Coronary artery (tissue), 2 donors: Measurements from ENCODE around the gene SPATS2.

ENCODE experiments used
- DNase-seq: peaks from one replicate; pipeline ENCODE4 v3.0.0-alpha.2; 2017; ENCODE audit warnings: low spot score
- H3K27ac ChIP-seq, 2 donors: fragments of 200-600 bp; sonication (generic); one replicate each; pipeline ENCODE4 v1.5.1; 2016 to 2019
- H3K4me3 ChIP-seq: fragments of 200-600 bp; sonication (generic); 2 replicates; pipeline ENCODE4 v1.5.1; 2016; ENCODE audit warnings: mild to moderate bottlenecking, moderate library complexity
- TF ChIP-seq, protein P1 (sequence below): fragments of 200-600 bp; sonication (generic); IDR thresholded peaks from one replicate; pipeline ENCODE4 v1.5.1; 2019; ENCODE audit warnings: antibody characterized with exemption

SPATS2 gene

DNA sequence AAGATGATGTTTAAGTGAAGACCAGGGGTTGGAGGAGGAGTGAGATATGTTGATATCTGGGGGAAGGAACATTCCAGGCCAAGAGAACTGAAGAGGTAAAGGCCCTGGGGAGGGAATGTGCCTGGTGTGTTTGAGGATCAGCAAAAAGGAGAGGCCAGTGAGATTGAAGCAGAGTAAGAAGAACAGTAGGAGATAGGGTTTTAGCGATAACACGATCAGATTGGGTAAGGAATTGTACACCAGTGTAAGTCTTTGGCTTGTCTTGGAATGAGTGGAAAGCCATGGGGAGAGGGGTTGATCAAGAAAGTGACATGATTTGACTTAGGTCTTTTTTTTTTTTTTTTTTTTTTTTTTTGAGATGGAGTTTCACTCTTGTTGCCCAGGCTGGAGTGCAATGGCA is 39.4 kb upstream of the SPATS2 start:
- TF ChIP-seq, protein P1, sequence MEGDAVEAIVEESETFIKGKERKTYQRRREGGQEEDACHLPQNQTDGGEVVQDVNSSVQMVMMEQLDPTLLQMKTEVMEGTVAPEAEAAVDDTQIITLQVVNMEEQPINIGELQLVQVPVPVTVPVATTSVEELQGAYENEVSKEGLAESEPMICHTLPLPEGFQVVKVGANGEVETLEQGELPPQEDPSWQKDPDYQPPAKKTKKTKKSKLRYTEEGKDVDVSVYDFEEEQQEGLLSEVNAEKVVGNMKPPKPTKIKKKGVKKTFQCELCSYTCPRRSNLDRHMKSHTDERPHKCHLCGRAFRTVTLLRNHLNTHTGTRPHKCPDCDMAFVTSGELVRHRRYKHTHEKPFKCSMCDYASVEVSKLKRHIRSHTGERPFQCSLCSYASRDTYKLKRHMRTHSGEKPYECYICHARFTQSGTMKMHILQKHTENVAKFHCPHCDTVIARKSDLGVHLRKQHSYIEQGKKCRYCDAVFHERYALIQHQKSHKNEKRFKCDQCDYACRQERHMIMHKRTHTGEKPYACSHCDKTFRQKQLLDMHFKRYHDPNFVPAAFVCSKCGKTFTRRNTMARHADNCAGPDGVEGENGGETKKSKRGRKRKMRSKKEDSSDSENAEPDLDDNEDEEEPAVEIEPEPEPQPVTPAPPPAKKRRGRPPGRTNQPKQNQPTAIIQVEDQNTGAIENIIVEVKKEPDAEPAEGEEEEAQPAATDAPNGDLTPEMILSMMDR: no peak
- Histone ChIP-seq H3K4me3 (no peak overlapping the region), H3K27ac (no peak overlapping the region)
- no peak for DNase-seq

DNA sequence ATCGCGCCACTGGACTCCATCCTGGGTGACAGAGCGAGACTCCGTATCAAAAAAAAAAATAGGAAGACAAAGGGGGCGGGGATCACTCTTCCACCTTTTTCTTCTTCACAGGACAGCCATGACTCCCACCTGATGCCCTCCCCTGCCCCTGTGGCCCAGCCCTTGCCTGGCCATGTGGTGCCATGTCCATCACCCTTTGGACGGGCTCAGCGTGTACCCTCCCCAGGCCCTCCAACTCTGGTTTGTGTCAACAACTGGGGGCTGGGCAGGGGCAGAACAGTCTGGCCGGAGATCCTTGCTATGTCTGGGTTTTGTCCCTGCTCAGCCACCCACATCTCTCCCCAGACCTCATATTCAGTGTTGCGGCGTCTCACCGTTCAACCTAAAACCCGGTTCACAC is 38.4 kb upstream of the SPATS2 start:
- Histone ChIP-seq H3K4me3 (no peak overlapping the region), H3K27ac (no peak overlapping the region)
- no peak for DNase-seq
- TF ChIP-seq, protein P1: no peak

DNA sequence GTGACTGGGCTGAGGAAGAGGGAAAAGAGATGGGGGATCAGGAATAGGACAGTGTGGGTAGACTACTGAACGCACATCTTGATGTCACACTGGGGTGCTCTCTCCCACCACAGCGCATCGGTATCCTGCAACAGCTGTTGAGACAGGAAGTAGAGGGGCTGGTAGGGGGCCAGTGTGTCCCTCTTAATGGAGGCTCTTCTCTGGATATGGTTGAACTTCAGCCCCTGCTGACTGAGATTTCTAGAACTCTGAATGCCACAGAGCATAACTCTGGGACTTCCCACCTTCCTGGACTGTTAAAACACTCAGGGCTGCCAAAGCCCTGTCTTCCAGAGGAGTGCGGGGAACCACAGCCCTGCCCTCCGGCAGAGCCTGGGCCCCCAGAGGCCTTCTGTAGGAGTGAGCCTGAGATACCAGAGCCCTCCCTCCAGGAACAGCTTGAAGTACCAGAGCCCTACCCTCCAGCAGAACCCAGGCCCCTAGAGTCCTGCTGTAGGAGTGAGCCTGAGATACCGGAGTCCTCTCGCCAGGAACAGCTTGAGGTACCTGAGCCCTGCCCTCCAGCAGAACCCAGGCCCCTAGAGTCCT is 37.1 kb upstream of the SPATS2 start:
- H3K4me3 ChIP-seq: no peak overlapping the region
- TF ChIP-seq, protein P1: no peak
- no peak overlapping the region for H3K27ac ChIP-seq
- no peak for DNase-seq

DNA sequence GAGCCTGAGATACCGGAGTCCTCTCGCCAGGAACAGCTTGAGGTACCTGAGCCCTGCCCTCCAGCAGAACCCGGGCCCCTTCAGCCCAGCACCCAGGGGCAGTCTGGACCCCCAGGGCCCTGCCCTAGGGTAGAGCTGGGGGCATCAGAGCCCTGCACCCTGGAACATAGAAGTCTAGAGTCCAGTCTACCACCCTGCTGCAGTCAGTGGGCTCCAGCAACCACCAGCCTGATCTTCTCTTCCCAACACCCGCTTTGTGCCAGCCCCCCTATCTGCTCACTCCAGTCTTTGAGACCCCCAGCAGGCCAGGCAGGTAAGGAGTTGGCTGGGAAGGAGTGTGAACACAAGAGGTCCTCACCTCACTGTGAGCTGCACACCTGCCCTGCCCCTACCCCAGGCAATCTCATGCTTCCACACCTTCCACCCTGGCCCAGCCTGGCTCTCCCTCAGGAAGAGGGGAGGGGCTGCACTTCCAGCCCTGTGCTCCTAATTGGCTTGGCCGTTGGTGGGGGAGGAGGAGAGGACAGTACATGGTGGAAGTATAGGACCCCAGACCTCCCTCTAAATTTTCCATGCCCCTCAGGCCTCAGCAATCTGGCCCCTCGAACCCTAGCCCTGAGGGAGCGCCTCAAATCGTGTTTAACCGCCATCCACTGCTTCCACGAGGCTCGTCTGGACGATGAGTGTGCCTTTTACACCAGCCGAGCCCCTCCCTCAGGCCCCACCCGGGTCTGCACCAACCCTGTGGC is 36.5 kb upstream of the SPATS2 start:
- DNase-seq: no peak
- TF ChIP-seq, protein P1: no peak
- no peak overlapping the region for H3K4me3 ChIP-seq
- no peak overlapping the region for H3K27ac ChIP-seq

DNA sequence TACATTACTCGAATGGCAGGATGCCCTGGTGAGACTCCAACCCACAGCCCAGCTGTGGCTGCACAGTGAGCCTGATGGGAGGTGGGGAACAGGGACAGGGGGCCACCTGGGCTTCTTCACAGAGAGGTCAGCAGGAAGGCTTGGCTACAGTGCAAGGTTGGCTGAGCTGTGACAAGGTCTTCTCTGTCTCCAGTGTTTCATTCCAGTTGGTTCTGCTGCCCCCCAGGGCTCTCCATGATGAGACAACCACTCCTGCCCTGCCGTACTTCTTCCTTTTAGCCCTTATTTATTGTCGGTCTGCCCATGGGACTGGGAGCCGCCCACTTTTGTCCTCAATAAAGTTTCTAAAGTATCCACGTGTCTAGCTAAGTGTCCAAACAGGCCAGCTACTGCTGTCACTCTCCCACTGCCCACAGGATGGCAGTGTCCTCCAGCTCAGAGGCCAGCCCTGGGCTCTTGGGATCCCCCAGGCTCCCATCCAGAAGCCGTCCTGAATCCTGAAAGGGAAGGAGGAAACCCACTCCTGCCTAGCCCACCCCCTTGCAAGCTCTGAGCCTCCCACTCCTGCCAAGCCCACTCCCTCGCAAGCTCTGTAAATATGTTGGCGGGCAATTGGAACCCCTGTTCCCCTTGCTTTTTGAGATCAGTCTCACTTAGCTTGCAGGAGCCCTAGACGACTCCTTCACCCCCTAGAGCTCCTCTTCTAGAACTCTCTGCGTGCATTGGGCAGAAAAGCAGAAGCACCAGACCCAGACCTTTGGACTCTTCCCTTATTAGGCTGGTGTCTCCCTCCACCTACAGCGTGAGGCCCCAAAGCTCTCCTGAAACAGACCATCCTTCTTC is 35.7 kb upstream of the SPATS2 start:
- Histone ChIP-seq H3K27ac (no peak overlapping the region), H3K4me3 (no peak overlapping the region)
- TF ChIP-seq, protein P1: peak; percentile 61
- DNase-seq: peak; percentile 76

DNA sequence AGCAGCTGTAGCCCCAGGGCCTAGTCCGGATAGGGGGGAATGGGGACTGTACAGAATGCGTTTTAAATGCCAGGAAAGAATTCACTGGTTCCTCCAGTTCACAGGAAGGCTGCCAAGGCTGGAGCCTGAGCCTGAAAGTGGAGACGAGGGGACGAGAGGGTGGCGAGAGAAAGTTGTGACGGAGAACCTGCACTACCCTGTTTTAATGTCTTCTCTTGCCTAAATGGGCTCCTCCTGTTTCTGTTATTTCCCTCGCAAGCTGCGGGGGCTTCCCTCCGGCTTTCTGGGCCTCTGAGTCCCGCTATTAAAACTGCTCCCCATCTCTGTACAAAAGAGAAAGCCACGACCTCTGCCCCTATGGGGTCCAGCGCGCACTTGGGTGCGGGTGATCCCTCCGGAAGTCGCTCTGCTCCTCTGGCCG is 34.8 kb upstream of the SPATS2 start:
- H3K4me3 ChIP-seq: no peak overlapping the region
- H3K27ac ChIP-seq: no peak overlapping the region
- DNase-seq: peak; percentile 22
- TF ChIP-seq, protein P1: no peak
